AG09319 (cell line): Measurements from ENCODE around the gene SLC47A1.
"Not testable (repeated sequence)": the region's sequence is repeated elsewhere in the genome, so short reads cannot be mapped to it uniquely, and the experiment has no call there.

Experiments used
- DNase-seq: peaks from one replicate; pipeline ENCODE4 v3.0.0-alpha.2; 2010; ENCODE audit warnings: low read depth; ENCODE audit errors: extremely low read depth
- TF ChIP-seq, protein P1 (sequence below): IDR thresholded peaks from 2 replicates; pipeline ENCODE4 v1.5.1; 2011; ENCODE audit warnings: low read depth, mild to moderate bottlenecking, inconsistent platforms, low read length, moderate library complexity

SLC47A1 gene

DNA sequence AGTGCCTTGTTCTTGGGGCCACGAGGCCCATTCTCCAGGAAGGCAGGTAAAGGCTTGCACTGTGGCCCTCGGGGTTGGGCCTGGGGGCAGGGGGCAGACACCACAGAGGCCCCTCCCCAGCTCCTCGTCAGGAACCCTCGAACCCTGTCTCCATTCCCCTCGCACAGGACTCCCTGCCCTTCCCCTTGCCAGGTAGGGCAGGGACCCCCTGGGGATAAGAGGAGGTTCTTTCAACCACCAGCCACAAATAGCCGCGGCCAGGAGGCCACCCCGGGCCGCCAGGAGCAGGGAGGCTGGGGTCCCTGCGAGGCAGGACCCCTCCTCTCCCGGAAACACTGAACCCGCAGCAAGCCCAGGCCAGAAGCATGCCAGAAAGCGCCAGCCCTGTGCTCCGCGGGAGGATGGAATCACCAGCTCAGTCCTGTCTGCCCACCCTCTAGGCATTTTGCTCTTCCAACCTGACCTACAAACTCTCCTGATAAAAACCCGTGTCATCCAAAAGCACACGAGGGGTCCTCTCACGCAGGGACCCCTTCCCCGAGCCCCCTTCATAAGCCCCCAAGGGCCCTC is 45.6 kb downstream of the SLC47A1 start:
- TF ChIP-seq, protein P1, sequence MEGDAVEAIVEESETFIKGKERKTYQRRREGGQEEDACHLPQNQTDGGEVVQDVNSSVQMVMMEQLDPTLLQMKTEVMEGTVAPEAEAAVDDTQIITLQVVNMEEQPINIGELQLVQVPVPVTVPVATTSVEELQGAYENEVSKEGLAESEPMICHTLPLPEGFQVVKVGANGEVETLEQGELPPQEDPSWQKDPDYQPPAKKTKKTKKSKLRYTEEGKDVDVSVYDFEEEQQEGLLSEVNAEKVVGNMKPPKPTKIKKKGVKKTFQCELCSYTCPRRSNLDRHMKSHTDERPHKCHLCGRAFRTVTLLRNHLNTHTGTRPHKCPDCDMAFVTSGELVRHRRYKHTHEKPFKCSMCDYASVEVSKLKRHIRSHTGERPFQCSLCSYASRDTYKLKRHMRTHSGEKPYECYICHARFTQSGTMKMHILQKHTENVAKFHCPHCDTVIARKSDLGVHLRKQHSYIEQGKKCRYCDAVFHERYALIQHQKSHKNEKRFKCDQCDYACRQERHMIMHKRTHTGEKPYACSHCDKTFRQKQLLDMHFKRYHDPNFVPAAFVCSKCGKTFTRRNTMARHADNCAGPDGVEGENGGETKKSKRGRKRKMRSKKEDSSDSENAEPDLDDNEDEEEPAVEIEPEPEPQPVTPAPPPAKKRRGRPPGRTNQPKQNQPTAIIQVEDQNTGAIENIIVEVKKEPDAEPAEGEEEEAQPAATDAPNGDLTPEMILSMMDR, result no peak
- DNase-seq, result no peak

DNA sequence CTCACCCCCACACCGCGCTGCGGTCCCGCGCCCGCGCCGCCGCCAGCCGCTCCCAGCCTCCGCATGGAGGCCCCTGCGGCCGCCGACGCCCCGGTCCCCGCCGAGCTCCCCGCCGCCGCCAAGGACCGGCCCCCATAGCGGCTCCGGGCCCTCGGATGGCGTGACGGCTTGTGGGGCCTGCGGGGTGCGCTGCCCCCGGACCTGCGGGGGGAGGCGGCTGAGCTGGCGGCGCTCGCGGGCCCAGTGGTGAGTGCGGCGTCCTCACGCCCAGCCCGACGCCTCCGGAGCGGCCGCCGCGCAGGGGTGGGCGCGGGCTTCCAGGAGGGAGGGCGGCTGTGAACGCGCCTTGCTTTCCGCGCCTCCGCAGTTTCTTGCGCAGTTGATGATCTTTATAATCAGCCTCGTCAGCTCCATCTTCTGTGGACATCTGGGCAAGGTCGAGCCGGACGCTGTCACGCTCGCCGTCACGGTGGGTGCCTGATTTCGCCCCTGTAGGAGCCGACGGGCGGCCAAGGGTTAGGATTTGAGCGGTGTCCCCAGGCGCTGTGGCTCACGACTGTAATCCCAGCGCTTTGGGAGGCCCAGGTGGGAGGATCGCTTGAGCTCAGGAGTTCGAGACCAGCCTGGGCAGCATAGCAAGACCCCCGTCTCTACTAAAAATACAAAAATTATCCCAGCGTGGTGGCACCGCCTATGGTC is 46.4 kb downstream of the SLC47A1 start:
- no peak for DNase-seq
- TF ChIP-seq, protein P1, result no peak

GRCh38 chr17:19580566-19580920 is 46.9 kb downstream of the SLC47A1 start:
- not testable (repeated sequence) for DNase-seq

DNA sequence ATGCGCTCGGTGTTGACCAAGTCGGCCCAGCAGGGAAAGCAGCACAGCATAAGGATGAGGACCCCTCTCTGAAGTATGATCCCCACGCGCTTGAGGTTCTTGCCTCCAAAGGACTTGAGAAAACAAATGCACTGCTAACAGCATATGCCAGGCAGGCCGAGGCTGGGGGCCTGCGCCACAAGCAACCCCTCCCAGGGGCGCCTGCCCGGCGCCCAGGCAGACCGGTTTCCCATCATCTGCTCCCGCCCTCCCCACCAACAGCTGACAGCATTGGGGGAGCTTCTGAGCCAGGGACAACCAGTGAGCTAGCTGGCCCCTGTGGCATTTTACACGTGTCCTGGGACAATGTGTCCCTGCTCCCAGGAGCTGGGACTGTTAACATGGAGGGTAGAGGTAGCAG is 48.5 kb downstream of the SLC47A1 start:
- not testable (repeated sequence) for DNase-seq

- DNase-seq, result no peak
- TF ChIP-seq, protein P1, result no peak
Observed at GRCh38 chr17:19583871-19584270, 50.2 kb downstream of the SLC47A1 start.

- TF ChIP-seq, protein P1, result no peak
- no peak for DNase-seq
Observed at GRCh38 chr17:19590451-19590850, 56.8 kb downstream of the SLC47A1 start.

- TF ChIP-seq, protein P1, result no peak
Observed at GRCh38 chr17:19590912-19591551, 57.4 kb downstream of the SLC47A1 start.

GRCh38 chr17:19592316-19592715 is 58.7 kb downstream of the SLC47A1 start:
- TF ChIP-seq, protein P1, result no peak
- no peak for DNase-seq

More at GRCh38 chr17:19590912-19591551, 57.4 kb downstream of the SLC47A1 start:
- no peak for DNase-seq
